HepG2 (cell line): ENCODE results near the gene FKBP1B. TPM values are rescaled to one million over a fixed set of nuclear protein-coding genes. Genes with fewer than 3 reads are reported as not detected.

Source experiments
- ARID5B ChIP-seq: IDR thresholded peaks from 2 replicates; pipeline ENCODE4 v1.4.0; 2020; ENCODE audit warnings: mild to moderate bottlenecking, missing genetic modification reagents
- ARNT ChIP-seq: fragments of 450-650 bp; IDR thresholded peaks from 2 replicates; pipeline ENCODE4 v1.6.1; 2017
- CAMTA2 ChIP-seq: sonication (generic); formaldehyde crosslinking; IDR thresholded peaks from 2 replicates; pipeline ENCODE4 v1.4.0; 2020; ENCODE audit warnings: mild to moderate bottlenecking, missing genetic modification reagents, borderline replicate concordance
- EZH2 ChIP-seq: conservative IDR thresholded peaks from 2 replicates; pipeline ENCODE4 v1.6.1; 2012; ENCODE audit warnings: mild to moderate bottlenecking, low read depth, low read length, moderate library complexity
- FOSL1 ChIP-seq: sonication (generic); formaldehyde crosslinking; IDR thresholded peaks from 2 replicates; pipeline ENCODE4 v1.9.0; 2021; ENCODE audit warnings: missing genetic modification reagents, borderline replicate concordance
- FOXK1 ChIP-seq: sonication (generic); formaldehyde crosslinking; IDR thresholded peaks from 2 replicates; pipeline ENCODE4 v1.4.0; 2020; ENCODE audit warnings: low read depth, missing genetic modification reagents, borderline replicate concordance
- GABPB1 ChIP-seq: IDR thresholded peaks from 2 replicates; pipeline ENCODE4 v1.6.1; 2016; ENCODE audit warnings: mild to moderate bottlenecking, missing genetic modification reagents, moderate library complexity, missing compliant biosample characterization
- IKZF4 ChIP-seq: sonication (generic); formaldehyde crosslinking; IDR thresholded peaks from 2 replicates; pipeline ENCODE4 v1.5.1; 2020; ENCODE audit warnings: borderline replicate concordance, mild to moderate bottlenecking, low read depth, missing genetic modification reagents; ENCODE audit errors: not compliant biosample characterization
- MEF2D ChIP-seq: sonication (generic); formaldehyde crosslinking; IDR thresholded peaks from 2 replicates; pipeline ENCODE4 v1.5.1; 2020; ENCODE audit warnings: mild to moderate bottlenecking, missing genetic modification reagents
- MEIS2 ChIP-seq: sonication (generic); formaldehyde crosslinking; IDR thresholded peaks from 2 replicates; pipeline ENCODE4 v1.9.0; 2021; ENCODE audit warnings: mild to moderate bottlenecking, missing genetic modification reagents
- MYC ChIP-seq: sonication (generic); formaldehyde crosslinking; IDR thresholded peaks from 2 replicates; pipeline ENCODE4 v1.9.0; 2021; ENCODE audit warnings: missing genetic modification reagents, borderline replicate concordance
- NR2C2 ChIP-seq: sonication (generic); formaldehyde crosslinking; IDR thresholded peaks from 2 replicates; pipeline ENCODE4 v1.4.0; 2020; ENCODE audit warnings: missing genetic modification reagents, mild to moderate bottlenecking, moderate library complexity, borderline replicate concordance
- STAT5B ChIP-seq: sonication (generic); formaldehyde crosslinking; IDR thresholded peaks from 2 replicates; pipeline ENCODE4 v1.4.0; 2020; ENCODE audit warnings: missing genetic modification reagents
- ZNF124 ChIP-seq: sonication (generic); formaldehyde crosslinking; IDR thresholded peaks from 2 replicates; pipeline ENCODE4 v1.4.0; 2020; ENCODE audit warnings: missing genetic modification reagents
- ZNF207 ChIP-seq: fragments of 450-650 bp; IDR thresholded peaks from 2 replicates; pipeline ENCODE4 v1.6.1; 2016; ENCODE audit warnings: antibody characterized with exemption, borderline replicate concordance
- ZNF30 ChIP-seq: sonication (generic); formaldehyde crosslinking; IDR thresholded peaks from 2 replicates; pipeline ENCODE4 v1.5.0; 2020; ENCODE audit warnings: mild to moderate bottlenecking, missing genetic modification reagents
- ZNF326 ChIP-seq: sonication (generic); formaldehyde crosslinking; IDR thresholded peaks from 2 replicates; pipeline ENCODE4 v1.4.0; 2020; ENCODE audit warnings: missing genetic modification reagents, borderline replicate concordance
- ZNF333 ChIP-seq: sonication (generic); formaldehyde crosslinking; IDR thresholded peaks from 2 replicates; pipeline ENCODE4 v1.4.0; 2020; ENCODE audit warnings: mild to moderate bottlenecking, missing genetic modification reagents, borderline replicate concordance
- ZNF484 ChIP-seq: sonication (generic); formaldehyde crosslinking; IDR thresholded peaks from 2 replicates; pipeline ENCODE4 v1.5.1; 2020; ENCODE audit warnings: mild to moderate bottlenecking, low read depth, missing genetic modification reagents, borderline replicate concordance
- ZNF556 ChIP-seq: sonication (generic); formaldehyde crosslinking; IDR thresholded peaks from 2 replicates; pipeline ENCODE4 v1.4.0; 2020; ENCODE audit warnings: mild to moderate bottlenecking, missing genetic modification reagents, borderline replicate concordance
- ZNF614 ChIP-seq: IDR thresholded peaks from 2 replicates; pipeline ENCODE4 v1.6.1; 2018; ENCODE audit warnings: missing biosample characterization, missing genetic modification reagents, inconsistent platforms, borderline replicate concordance
- ZNF678 ChIP-seq: sonication (generic); formaldehyde crosslinking; IDR thresholded peaks from 2 replicates; pipeline ENCODE4 v1.4.0; 2020; ENCODE audit warnings: mild to moderate bottlenecking, missing genetic modification reagents
- ZNF747 ChIP-seq: sonication (generic); formaldehyde crosslinking; IDR thresholded peaks from 2 replicates; pipeline ENCODE4 v1.8.1; 2023; ENCODE audit warnings: missing genetic modification reagents, mild to moderate bottlenecking, borderline replicate concordance
- ZNF776 ChIP-seq: sonication (generic); formaldehyde crosslinking; IDR thresholded peaks from 2 replicates; pipeline ENCODE4 v1.4.0; 2020; ENCODE audit warnings: mild to moderate bottlenecking, missing genetic modification reagents
- polyA plus RNA-seq, 8 experiments: library from polyadenylated mRNA; depleted of rRNA in 3 of 8; stranded (reverse) in 7 of 8; unstranded in 1 of 8; fragments of >200 nt; fragmentation: Illumina TruSeq in 4 of 8; extraction: Trizol in 4 of 8; gene quantifications; 2 replicates each; pipeline versions ENCODE4 v1.2.1 to v1.2.3, GENCODE V29; 2011 to 2016; ENCODE audit warnings: low read depth in 4 of 8, missing spikeins in 1 of 8, mixed read lengths in 1 of 8; ENCODE audit not compliant: insufficient read depth in 1 of 8
- total RNA-seq, 5 experiments: library from RNA; depleted of rRNA; stranded (reverse); fragments of >200 nt; fragmentation: Illumina TruSeq; extraction: Trizol; gene quantifications; 2 replicates each; pipeline ENCODE4 v1.2.3, GENCODE V29; 2016; ENCODE audit warnings: low read depth in 1 of 5
- TF ChIP-seq, protein P1 (sequence below): sonication (generic); formaldehyde crosslinking; IDR thresholded peaks from 2 replicates; pipeline ENCODE4 v1.5.0; 2020; ENCODE audit warnings: mild to moderate bottlenecking, low read depth, missing genetic modification reagents, borderline replicate concordance
- TF ChIP-seq, protein P2 (sequence below): sonication (generic); formaldehyde crosslinking; IDR thresholded peaks from 2 replicates; pipeline ENCODE4 v1.5.0; 2020; ENCODE audit warnings: missing genetic modification reagents, mild to moderate bottlenecking, borderline replicate concordance

Gene FKBP1B
- total and polyA plus RNA-seq, 2 of the 13 experiments (the other 11 are each of a cell fraction or from before 2014, with no cell fraction given) = 35.2 to 96.3 TPM

- TF ChIP-seq ZNF776 (peak; percentile 83), ZNF326 (CRISPR knock-in tag) (no peak), ARID5B (CRISPR knock-in tag) (peak; percentile 23; the same call in 1 of the 2 replicates), ZNF30 (CRISPR knock-in tag) (no peak), NR2C2 (CRISPR knock-in tag) (no peak; the same call in 1 of the 2 replicates), ZNF124 (CRISPR knock-in tag) (peak; percentile 79; the same call in 1 of the 2 replicates), ZNF556 (CRISPR knock-in tag) (no peak; the same call in 1 of the 2 replicates), STAT5B (no peak), EZH2 (no peak), ZNF333 (CRISPR knock-in tag) (peak; percentile 95), CAMTA2 (CRISPR knock-in tag) (peak; percentile 89; the same call in 1 of the 2 replicates), MEF2D (CRISPR knock-in tag) (no peak), GABPB1 (CRISPR knock-in tag) (peak; percentile 95), ARNT (no peak), ZNF207 (no peak), MEIS2 (no peak), ZNF747 (CRISPR knock-in tag) (no peak; the same call in 1 of the 2 replicates), FOSL1 (no peak), ZNF678 (CRISPR knock-in tag) (no peak), FOXK1 (CRISPR knock-in tag) (peak; percentile 21; the same call in 1 of the 2 replicates), MYC (peak; percentile 66; the same call in 1 of the 2 replicates), ZNF484 (no peak), ZNF614 (CRISPR knock-in tag) (no peak; the same call in 1 of the 2 replicates), IKZF4 (CRISPR knock-in tag) (peak; percentile 4)
- TF ChIP-seq, protein P1, sequence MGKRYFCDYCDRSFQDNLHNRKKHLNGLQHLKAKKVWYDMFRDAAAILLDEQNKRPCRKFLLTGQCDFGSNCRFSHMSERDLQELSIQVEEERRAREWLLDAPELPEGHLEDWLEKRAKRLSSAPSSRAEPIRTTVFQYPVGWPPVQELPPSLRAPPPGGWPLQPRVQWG (CRISPR knock-in tag) = no peak
- TF ChIP-seq, protein P2, sequence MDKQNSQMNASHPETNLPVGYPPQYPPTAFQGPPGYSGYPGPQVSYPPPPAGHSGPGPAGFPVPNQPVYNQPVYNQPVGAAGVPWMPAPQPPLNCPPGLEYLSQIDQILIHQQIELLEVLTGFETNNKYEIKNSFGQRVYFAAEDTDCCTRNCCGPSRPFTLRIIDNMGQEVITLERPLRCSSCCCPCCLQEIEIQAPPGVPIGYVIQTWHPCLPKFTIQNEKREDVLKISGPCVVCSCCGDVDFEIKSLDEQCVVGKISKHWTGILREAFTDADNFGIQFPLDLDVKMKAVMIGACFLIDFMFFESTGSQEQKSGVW (CRISPR knock-in tag) = no peak
Measured at GRCh38 chr2:24046930-24047702, 2.4 kb upstream of the FKBP1B start, which contains the start of gene WDCP (continued).
